HepG2 (cell line): ENCODE data around the gene PTCD1. TPM values are rescaled to one million over a fixed set of nuclear protein-coding genes. Genes with fewer than 3 reads are reported as not detected.

Source experiments
- ATAC-seq: fragments of 200-7000 bp; cut with Tn5 transposase; 3 replicates; pipeline ENCODE4 v1.9.1; 2020; ENCODE audit warnings: mild to moderate bottlenecking, moderate library complexity
- BruUV-seq: library from RNA; stranded (reverse); fragments of 400-500 nt; replicated peaks from 2 replicates; lab custom pipeline; 2021; lab: Mats Ljungman, UMichigan
- CTCF ChIA-PET: fragments of 300-600 bp; formaldehyde crosslinking; extraction: SDS; loops from one replicate; lab custom pipeline; 2021; ENCODE audit warnings: low total read pairs, inconsistent platforms, low intra/inter-chr PET ratio; lab: Yijun Ruan, JAX
- POLR2A ChIA-PET: fragments of 350-600 bp; sonication (Branson Sonifier 250); formaldehyde crosslinking; loops from one replicate; lab custom pipeline; 2020; ENCODE audit warnings: antibody characterized with exemption, inconsistent platforms; lab: Yijun Ruan, JAX
- DNase-seq: peaks from one replicate; pipeline ENCODE4 v3.0.0-alpha.2; 2015; ENCODE audit warnings: low spot score
- FAIRE-seq: peaks from 3 replicates; lab custom pipeline; 2011; peaks lifted over from hg19 to GRCh38; lab: Jason Lieb, UNC
- H2AFZ ChIP-seq: one replicate; pipeline ENCODE4 v1.6.1; 2011; ENCODE audit warnings: low read length, inconsistent platforms
- H3K27ac ChIP-seq: fragments of 300-600 bp; 3 replicates; pipeline ENCODE4 v1.8.0; 2011; ENCODE audit warnings: mixed run types, mild to moderate bottlenecking, mixed read lengths, low read length, inconsistent platforms; ENCODE audit not compliant: insufficient read depth; ENCODE audit errors: extremely low read length
- H3K27me3 ChIP-seq, 2 experiments: fragments of 200-600 bp in 1 of 2; 2 replicates in 1 of 2; 3 replicates in 1 of 2; pipeline versions ENCODE4 v1.6.0 to v1.8.0; 2011; ENCODE audit warnings: low read length in 2 of 2, mild to moderate bottlenecking in 2 of 2, moderate library complexity in 2 of 2, inconsistent platforms in 1 of 2; ENCODE audit not compliant: insufficient read depth in 2 of 2, control insufficient read depth in 1 of 2
- H3K36me3 ChIP-seq, 2 experiments: fragments of 200-600 bp in 1 of 2; replicated peaks in 1 of 2; 2 replicates in 1 of 2; 3 replicates in 1 of 2; pipeline versions ENCODE4 v1.5.1 to v1.8.0; 2011; ENCODE audit warnings: low read length in 2 of 2, inconsistent platforms in 1 of 2; ENCODE audit not compliant: insufficient read depth in 2 of 2, control insufficient read depth in 1 of 2
- H3K4me1 ChIP-seq: 2 replicates; pipeline ENCODE4 v1.5.1; 2012; ENCODE audit warnings: low read length, inconsistent platforms; ENCODE audit not compliant: insufficient read depth
- H3K4me2 ChIP-seq: 2 replicates; pipeline ENCODE4 v1.6.0; 2011; ENCODE audit warnings: low read depth, low read length, inconsistent platforms
- H3K4me3 ChIP-seq, 3 experiments: fragments of 200-600 bp in 1 of 3; sonication (generic), shearing (Covaris generic) in 1 of 3; replicated peaks in 1 of 3; 2 replicates each; pipeline ENCODE4 v1.5.1; 2011 to 2016; ENCODE audit warnings: low read length in 3 of 3, inconsistent platforms in 2 of 3, low read depth in 2 of 3, mild to moderate bottlenecking in 2 of 3, control low read depth in 1 of 3, mixed read lengths in 1 of 3; ENCODE audit not compliant: insufficient read depth in 1 of 3
- H3K79me2 ChIP-seq: one replicate; pipeline ENCODE4 v1.6.1; 2011; ENCODE audit warnings: low read length, inconsistent platforms; ENCODE audit not compliant: insufficient read depth
- H3K9ac ChIP-seq: 2 replicates; pipeline ENCODE4 v1.6.0; 2011; ENCODE audit warnings: mild to moderate bottlenecking, low read depth, low read length, inconsistent platforms; ENCODE audit not compliant: insufficient read depth
- H3K9me3 ChIP-seq: 2 replicates; pipeline ENCODE4 v1.5.1; 2012; ENCODE audit warnings: mild to moderate bottlenecking, low read length
- H4K20me1 ChIP-seq: 2 replicates; pipeline ENCODE4 v1.6.0; 2011; ENCODE audit warnings: inconsistent platforms, mild to moderate bottlenecking, low read length, moderate library complexity; ENCODE audit not compliant: insufficient read depth
- ARNT ChIP-seq: fragments of 450-650 bp; IDR thresholded peaks from 2 replicates; pipeline ENCODE4 v1.6.1; 2017
- DPF2 ChIP-seq: sonication (generic); formaldehyde crosslinking; IDR thresholded peaks from 2 replicates; pipeline ENCODE4 v1.4.0; 2020; ENCODE audit warnings: mild to moderate bottlenecking, low read depth, missing genetic modification reagents, borderline replicate concordance
- GABPB1 ChIP-seq: IDR thresholded peaks from 2 replicates; pipeline ENCODE4 v1.6.1; 2016; ENCODE audit warnings: mild to moderate bottlenecking, missing genetic modification reagents, moderate library complexity, missing compliant biosample characterization
- IRF2 ChIP-seq: IDR thresholded peaks from 2 replicates; pipeline ENCODE4 v1.6.1; 2018; ENCODE audit warnings: missing genetic modification reagents, missing compliant biosample characterization
- KDM3A ChIP-seq: IDR thresholded peaks from 2 replicates; pipeline ENCODE4 v1.6.1; 2018; ENCODE audit warnings: low read depth, missing compliant biosample characterization
- MED1 ChIP-seq: sonication (generic); formaldehyde crosslinking; IDR thresholded peaks from 2 replicates; pipeline ENCODE4 v1.4.0; 2020; ENCODE audit warnings: missing genetic modification reagents
- POLR2A ChIP-seq, 2 experiments: IDR thresholded peaks; 2 replicates each; pipeline ENCODE4 v1.6.1; 2011; ENCODE audit warnings: low read depth in 2 of 2, low read length in 2 of 2, mild to moderate bottlenecking in 1 of 2, moderate library complexity in 1 of 2; ENCODE audit not compliant: insufficient read depth in 1 of 2
- TARDBP ChIP-seq: sonication (generic); formaldehyde crosslinking; IDR thresholded peaks from 2 replicates; pipeline ENCODE4 v1.8.0; 2022; ENCODE audit warnings: mild to moderate bottlenecking, missing genetic modification reagents
- TCF7L2 ChIP-seq: IDR thresholded peaks from 2 replicates; pipeline ENCODE4 v1.6.1; 2011; ENCODE audit warnings: mild to moderate bottlenecking, low read depth, low read length, moderate library complexity
- ZNF563 ChIP-seq: sonication (generic); formaldehyde crosslinking; IDR thresholded peaks from 2 replicates; pipeline ENCODE4 v1.8.0; 2022; ENCODE audit warnings: mild to moderate bottlenecking, moderate library complexity, missing genetic modification reagents
- WGBS: methylation state at CpG from one replicate; pipeline ENCODE4 v1.1.6; 2017; ENCODE audit warnings: low lambda C conversion rate; 5-methylcytosine and 5-hydroxymethylcytosine counted together
- in situ Hi-C: cut with HindIII; loops from 2 replicates; pipeline ENCODE4 v1.10.0; 2017; ENCODE audit warnings: low pct_unique_long_range_greater_than_20kb; ENCODE audit not compliant: extremely low pct_ligation_motif_present
- intact Hi-C: fragments of 100-400 bp; cut with micrococcal nuclease; formaldehyde crosslinking; loops from one replicate; pipeline ENCODE4 v1.10.0; 2022; ENCODE audit not compliant: unreplicated experiment
- polyA plus RNA-seq, 8 experiments: library from polyadenylated mRNA; depleted of rRNA in 3 of 8; stranded (reverse) in 7 of 8; unstranded in 1 of 8; fragments of >200 nt; fragmentation: Illumina TruSeq in 4 of 8; extraction: Trizol in 4 of 8; gene quantifications; 2 replicates each; pipeline versions ENCODE4 v1.2.1 to v1.2.3, GENCODE V29; 2011 to 2016; ENCODE audit warnings: low read depth in 4 of 8, missing spikeins in 1 of 8, mixed read lengths in 1 of 8; ENCODE audit not compliant: insufficient read depth in 1 of 8
- total RNA-seq, 5 experiments: library from RNA; depleted of rRNA; stranded (reverse); fragments of >200 nt; fragmentation: Illumina TruSeq; extraction: Trizol; gene quantifications; 2 replicates each; pipeline ENCODE4 v1.2.3, GENCODE V29; 2016; ENCODE audit warnings: low read depth in 1 of 5
- TF ChIP-seq, protein P1 (sequence below): sonication (generic); formaldehyde crosslinking; IDR thresholded peaks from 2 replicates; pipeline ENCODE4 v1.4.0; 2020; ENCODE audit warnings: missing genetic modification reagents, borderline replicate concordance
- TF ChIP-seq, protein P2 (sequence below): sonication (generic); formaldehyde crosslinking; IDR thresholded peaks from 2 replicates; pipeline ENCODE4 v1.8.0; 2022; ENCODE audit warnings: missing genetic modification reagents, mild to moderate bottlenecking, moderate library complexity, borderline replicate concordance

Gene PTCD1
- total and polyA plus RNA-seq, 2 of the 13 experiments (the other 11 are each of a cell fraction or from before 2014, with no cell fraction given), result 3.0 to 8.4 TPM

DNA sequence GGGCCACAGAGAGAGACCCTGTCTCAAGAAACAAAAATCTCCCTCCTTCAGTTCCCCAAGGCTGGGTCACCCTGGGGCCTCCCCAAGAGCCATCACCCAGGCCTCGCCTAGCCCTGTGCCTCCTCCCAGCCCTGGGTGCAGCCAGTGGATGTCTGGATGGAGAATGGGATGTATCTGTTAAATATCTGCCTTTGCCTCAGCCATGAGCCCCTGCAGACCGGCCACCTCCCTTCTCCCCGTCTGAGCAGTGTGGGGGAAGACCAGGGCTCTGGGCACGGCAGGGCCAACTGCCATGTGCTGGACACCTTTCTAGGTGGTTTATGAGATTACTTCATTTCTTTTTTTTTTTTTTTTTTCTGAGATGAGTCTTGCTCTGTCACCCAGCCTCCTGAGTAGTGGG is 54.1 kb downstream of the PTCD1 start:
- intact Hi-C loops, result no loop called here
- TF ChIP-seq KDM3A (CRISPR knock-in tag) (no peak), ZNF563 (no peak), DPF2 (CRISPR knock-in tag) (no peak), ARNT (no peak), MED1 (no peak), IRF2 (no peak), TCF7L2 (no peak), GABPB1 (CRISPR knock-in tag) (no peak)
- H3K27me3 ChIP-seq, result no peaks in the 10 kb centered on the region
- no peaks in the 10 kb centered on the region for H3K9me3 ChIP-seq
- WGBS, result 97% methylated on average over 3 of the region's 4 CpGs
- ATAC-seq, result no peak
- BruUV-seq, result no TSS peak
- peaks cover 8% of the 10 kb centered on the region; the same call in 1 of the 2 replicates for H4K20me1 ChIP-seq
- H3K9ac ChIP-seq, result no peak overlapping the region
- no peak for FAIRE-seq
- POLR2A ChIA-PET, result no interaction called here
- H3K79me2 ChIP-seq, result peaks cover 16% of the 10 kb centered on the region
- CTCF ChIA-PET, result no interaction called here
- no peak overlapping the region for H2AFZ ChIP-seq
- H3K4me3 ChIP-seq, result no peak overlapping the region
- H3K4me2 ChIP-seq, result no peak overlapping the region
- H3K27ac ChIP-seq, result no peak overlapping the region
- in situ Hi-C loops, result no loop called here
- no peak for DNase-seq
- peaks cover 30% of the 10 kb centered on the region for H3K4me1 ChIP-seq
- peaks cover 6 to 23% of the 10 kb centered on the region in 2 experiments for H3K36me3 ChIP-seq

DNA sequence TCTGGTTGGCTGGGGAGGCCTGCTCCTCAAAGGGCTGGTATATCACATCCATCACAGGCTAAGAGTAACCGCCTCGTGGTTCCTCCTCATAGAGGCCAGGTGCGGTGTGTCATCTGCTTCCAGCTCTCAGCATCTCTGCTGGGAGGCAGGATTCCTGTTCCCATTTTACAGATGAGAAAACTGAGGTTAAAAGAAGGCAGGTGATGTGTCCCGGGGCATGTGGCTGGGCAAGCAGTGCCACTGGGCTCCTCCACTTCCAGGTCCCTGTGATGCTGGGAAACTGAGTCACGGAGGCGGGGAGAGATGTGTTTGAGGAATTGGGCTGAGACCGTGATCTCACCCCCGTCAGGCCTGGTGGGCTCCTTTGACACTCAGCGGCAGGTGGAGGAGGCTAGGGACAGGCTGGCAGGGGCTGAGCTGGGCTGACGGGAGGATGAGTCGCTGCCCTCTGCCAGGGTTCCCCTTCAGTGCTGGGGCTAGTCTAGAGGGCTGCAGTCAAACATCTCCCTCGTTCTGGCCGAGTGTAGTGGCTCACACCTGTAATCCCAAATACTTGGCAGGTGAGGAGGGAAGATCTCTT is 54.7 kb downstream of the PTCD1 start:
- POLR2A ChIA-PET, result no interaction called here
- Histone ChIP-seq H3K9me3 (no peaks in the 10 kb centered on the region), H3K4me3 (no peak overlapping the region), H3K36me3 (peaks cover 7 to 24% of the 10 kb centered on the region in 2 experiments), H4K20me1 (peaks cover 8% of the 10 kb centered on the region; the same call in 1 of the 2 replicates), H3K4me1 (peaks cover 36% of the 10 kb centered on the region), H3K9ac (no peak overlapping the region), H3K4me2 (no peak overlapping the region), H3K27me3 (no peaks in the 10 kb centered on the region), H3K79me2 (peaks cover 19% of the 10 kb centered on the region), H2AFZ (no peak overlapping the region), H3K27ac (no peak overlapping the region)
- DNase-seq (no peak), ATAC-seq (no peak), FAIRE-seq (no peak)
- no TSS peak for BruUV-seq
- in situ Hi-C loops (no loop called here), intact Hi-C loops (no loop called here)
- WGBS, result 97% methylated on average over 10 of the region's 13 CpGs
- CTCF ChIA-PET, result no interaction called here
- peak in 1 of 2 experiments; percentile 13; a peak in 1 of 4 replicates for TF ChIP-seq POLR2A (IDR thresholded peaks at IDR 0.05; ENCODE audit: insufficient read depth in 1 of 2, low read depth in 2 of 2, low read length in 2 of 2)
- TF ChIP-seq, protein P1, sequence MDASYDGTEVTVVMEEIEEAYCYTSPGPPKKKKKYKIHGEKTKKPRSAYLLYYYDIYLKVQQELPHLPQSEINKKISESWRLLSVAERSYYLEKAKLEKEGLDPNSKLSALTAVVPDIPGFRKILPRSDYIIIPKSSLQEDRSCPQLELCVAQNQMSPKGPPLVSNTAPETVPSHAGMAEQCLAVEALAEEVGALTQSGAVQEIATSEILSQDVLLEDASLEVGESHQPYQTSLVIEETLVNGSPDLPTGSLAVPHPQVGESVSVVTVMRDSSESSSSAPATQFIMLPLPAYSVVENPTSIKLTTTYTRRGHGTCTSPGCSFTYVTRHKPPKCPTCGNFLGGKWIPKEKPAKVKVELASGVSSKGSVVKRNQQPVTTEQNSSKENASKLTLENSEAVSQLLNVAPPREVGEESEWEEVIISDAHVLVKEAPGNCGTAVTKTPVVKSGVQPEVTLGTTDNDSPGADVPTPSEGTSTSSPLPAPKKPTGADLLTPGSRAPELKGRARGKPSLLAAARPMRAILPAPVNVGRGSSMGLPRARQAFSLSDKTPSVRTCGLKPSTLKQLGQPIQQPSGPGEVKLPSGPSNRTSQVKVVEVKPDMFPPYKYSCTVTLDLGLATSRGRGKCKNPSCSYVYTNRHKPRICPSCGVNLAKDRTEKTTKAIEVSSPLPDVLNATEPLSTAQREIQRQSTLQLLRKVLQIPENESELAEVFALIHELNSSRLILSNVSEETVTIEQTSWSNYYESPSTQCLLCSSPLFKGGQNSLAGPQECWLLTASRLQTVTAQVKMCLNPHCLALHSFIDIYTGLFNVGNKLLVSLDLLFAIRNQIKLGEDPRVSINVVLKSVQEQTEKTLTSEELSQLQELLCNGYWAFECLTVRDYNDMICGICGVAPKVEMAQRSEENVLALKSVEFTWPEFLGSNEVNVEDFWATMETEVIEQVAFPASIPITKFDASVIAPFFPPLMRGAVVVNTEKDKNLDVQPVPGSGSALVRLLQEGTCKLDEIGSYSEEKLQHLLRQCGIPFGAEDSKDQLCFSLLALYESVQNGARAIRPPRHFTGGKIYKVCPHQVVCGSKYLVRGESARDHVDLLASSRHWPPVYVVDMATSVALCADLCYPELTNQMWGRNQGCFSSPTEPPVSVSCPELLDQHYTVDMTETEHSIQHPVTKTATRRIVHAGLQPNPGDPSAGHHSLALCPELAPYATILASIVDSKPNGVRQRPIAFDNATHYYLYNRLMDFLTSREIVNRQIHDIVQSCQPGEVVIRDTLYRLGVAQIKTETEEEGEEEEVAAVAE (CRISPR knock-in tag), result no peak
- TF ChIP-seq TARDBP (CRISPR knock-in tag), result 0 out of 2 replicates have a peak, but pooled peaks have one; percentile 23
- TF ChIP-seq, protein P2, sequence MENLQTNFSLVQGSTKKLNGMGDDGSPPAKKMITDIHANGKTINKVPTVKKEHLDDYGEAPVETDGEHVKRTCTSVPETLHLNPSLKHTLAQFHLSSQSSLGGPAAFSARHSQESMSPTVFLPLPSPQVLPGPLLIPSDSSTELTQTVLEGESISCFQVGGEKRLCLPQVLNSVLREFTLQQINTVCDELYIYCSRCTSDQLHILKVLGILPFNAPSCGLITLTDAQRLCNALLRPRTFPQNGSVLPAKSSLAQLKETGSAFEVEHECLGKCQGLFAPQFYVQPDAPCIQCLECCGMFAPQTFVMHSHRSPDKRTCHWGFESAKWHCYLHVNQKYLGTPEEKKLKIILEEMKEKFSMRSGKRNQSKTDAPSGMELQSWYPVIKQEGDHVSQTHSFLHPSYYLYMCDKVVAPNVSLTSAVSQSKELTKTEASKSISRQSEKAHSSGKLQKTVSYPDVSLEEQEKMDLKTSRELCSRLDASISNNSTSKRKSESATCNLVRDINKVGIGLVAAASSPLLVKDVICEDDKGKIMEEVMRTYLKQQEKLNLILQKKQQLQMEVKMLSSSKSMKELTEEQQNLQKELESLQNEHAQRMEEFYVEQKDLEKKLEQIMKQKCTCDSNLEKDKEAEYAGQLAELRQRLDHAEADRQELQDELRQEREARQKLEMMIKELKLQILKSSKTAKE, result no peak
